ENCODE data around the gene HS3ST5. TPM values are rescaled to one million over a fixed set of nuclear protein-coding genes. Genes with fewer than 3 reads are reported as not detected.

The HS3ST5 gene
- total and polyA plus RNA-seq, 2 experiments from 2014 or later = 2.8 to 3.5 TPM

DNA sequence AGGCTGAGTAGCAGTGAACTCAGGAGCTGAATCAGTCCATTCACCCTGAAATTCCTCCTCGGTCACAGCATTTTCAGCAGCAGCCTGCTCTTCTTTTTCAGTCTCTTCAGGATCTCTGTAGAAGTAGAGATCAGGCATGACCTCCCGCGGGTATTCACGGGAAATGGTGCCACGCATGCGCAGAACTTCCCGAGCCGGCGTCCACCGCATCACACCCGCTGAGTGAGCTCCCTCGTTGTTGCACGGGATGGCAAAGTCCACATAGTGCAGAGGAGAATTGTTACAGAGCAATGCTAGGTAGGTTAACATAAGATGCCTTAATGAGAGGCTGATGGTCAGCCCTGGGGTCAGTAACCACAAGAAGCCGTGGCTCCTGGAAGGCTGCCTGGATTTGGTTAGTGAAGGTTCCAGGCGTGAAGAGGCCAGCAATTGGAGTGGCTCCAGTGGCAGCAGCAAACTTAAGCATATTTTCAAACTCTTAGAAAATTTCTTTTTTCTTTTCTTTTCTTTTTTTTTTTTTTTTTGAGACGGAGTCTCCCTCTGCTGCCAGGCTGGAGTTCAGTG, 258.4 kb downstream of the HS3ST5 start:
- Mint-ChIP-seq H3K36me3 (ENCODE audit: low read depth) (peaks cover 11% of the 10 kb centered on the region; the same call in 2 of the 3 replicates), H3K4me3 (no peak overlapping the region), H3K27ac (no peak overlapping the region), H3K9me3 (0 out of 3 replicates have a peak, but pooled peaks cover 2% of the 10 kb centered on the region), H3K27me3 (ENCODE audit: insufficient read depth, low read depth, poor library complexity) (no peaks in the 10 kb centered on the region), H3K4me1 (peaks cover 10% of the 10 kb centered on the region; the same call in 2 of the 3 replicates)
- Histone ChIP-seq H3K4me1 (ENCODE audit: insufficient read depth) (peaks cover 11% of the 10 kb centered on the region; the same call in 1 of the 2 replicates), H3K27ac (ENCODE audit: low read depth) (no peak overlapping the region), H3K9me2 (ENCODE audit: insufficient read depth) (no peaks in the 10 kb centered on the region), H3K4me3 (no peak overlapping the region), H4K20me1 (replicated peaks; ENCODE audit: insufficient read depth) (no peaks in the 10 kb centered on the region), H3K4me2 (no peak overlapping the region), H3K27me3 (ENCODE audit: insufficient read depth) (no peaks in the 10 kb centered on the region), H2AFZ (no peak overlapping the region), H3F3A (replicated peaks; ENCODE audit: low read depth) (no peaks in the 10 kb centered on the region), H3K79me2 (replicated peaks; ENCODE audit: insufficient read depth) (no peaks in the 10 kb centered on the region), H3K36me3 (ENCODE audit: insufficient read depth) (0 out of 2 replicates have a peak, but pooled peaks cover 3% of the 10 kb centered on the region)
- ATAC-seq (no peak), DNase-seq (ENCODE audit: low spot score) (no peak)
- TF ChIP-seq, protein P1, sequence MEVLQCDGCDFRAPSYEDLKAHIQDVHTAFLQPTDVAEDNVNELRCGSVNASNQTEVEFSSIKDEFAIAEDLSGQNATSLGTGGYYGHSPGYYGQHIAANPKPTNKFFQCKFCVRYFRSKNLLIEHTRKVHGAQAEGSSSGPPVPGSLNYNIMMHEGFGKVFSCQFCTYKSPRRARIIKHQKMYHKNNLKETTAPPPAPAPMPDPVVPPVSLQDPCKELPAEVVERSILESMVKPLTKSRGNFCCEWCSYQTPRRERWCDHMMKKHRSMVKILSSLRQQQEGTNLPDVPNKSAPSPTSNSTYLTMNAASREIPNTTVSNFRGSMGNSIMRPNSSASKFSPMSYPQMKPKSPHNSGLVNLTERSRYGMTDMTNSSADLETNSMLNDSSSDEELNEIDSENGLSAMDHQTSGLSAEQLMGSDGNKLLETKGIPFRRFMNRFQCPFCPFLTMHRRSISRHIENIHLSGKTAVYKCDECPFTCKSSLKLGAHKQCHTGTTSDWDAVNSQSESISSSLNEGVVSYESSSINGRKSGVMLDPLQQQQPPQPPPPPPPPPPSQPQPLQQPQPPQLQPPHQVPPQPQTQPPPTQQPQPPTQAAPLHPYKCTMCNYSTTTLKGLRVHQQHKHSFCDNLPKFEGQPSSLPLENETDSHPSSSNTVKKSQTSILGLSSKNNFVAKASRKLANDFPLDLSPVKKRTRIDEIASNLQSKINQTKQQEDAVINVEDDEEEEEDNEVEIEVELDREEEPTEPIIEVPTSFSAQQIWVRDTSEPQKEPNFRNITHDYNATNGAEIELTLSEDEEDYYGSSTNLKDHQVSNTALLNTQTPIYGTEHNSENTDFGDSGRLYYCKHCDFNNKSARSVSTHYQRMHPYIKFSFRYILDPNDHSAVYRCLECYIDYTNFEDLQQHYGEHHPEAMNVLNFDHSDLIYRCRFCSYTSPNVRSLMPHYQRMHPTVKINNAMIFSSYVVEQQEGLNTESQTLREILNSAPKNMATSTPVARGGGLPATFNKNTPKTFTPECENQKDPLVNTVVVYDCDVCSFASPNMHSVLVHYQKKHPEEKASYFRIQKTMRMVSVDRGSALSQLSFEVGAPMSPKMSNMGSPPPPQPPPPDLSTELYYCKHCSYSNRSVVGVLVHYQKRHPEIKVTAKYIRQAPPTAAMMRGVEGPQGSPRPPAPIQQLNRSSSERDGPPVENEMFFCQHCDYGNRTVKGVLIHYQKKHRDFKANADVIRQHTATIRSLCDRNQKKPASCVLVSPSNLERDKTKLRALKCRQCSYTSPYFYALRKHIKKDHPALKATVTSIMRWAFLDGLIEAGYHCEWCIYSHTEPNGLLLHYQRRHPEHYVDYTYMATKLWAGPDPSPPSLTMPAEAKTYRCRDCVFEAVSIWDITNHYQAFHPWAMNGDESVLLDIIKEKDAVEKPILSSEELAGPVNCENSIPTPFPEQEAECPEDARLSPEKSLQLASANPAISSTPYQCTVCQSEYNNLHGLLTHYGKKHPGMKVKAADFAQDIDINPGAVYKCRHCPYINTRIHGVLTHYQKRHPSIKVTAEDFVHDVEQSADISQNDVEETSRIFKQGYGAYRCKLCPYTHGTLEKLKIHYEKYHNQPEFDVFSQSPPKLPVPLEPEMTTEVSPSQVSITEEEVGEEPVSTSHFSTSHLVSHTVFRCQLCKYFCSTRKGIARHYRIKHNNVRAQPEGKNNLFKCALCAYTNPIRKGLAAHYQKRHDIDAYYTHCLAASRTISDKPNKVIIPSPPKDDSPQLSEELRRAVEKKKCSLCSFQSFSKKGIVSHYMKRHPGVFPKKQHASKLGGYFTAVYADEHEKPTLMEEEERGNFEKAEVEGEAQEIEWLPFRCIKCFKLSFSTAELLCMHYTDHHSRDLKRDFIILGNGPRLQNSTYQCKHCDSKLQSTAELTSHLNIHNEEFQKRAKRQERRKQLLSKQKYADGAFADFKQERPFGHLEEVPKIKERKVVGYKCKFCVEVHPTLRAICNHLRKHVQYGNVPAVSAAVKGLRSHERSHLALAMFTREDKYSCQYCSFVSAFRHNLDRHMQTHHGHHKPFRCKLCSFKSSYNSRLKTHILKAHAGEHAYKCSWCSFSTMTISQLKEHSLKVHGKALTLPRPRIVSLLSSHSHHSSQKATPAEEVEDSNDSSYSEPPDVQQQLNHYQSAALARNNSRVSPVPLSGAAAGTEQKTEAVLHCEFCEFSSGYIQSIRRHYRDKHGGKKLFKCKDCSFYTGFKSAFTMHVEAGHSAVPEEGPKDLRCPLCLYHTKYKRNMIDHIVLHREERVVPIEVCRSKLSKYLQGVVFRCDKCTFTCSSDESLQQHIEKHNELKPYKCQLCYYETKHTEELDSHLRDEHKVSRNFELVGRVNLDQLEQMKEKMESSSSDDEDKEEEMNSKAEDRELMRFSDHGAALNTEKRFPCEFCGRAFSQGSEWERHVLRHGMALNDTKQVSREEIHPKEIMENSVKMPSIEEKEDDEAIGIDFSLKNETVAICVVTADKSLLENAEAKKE (CRISPR knock-in tag; IDR thresholded peaks at IDR 0.05) = no peak
- TF ChIP-seq ZNF114 (CRISPR knock-in tag; IDR thresholded peaks at IDR 0.05) (no peak), NANOG (IDR thresholded peaks at IDR 0.05; ENCODE audit: borderline replicate concordance) (no peak), CREB1 (CRISPR knock-in tag; IDR thresholded peaks at IDR 0.05; ENCODE audit: low read depth) (no peak), EZH2phosphoT487 (IDR thresholded peaks at IDR 0.05; ENCODE audit: unreplicated experiment) (no peak), ZNF331 (CRISPR knock-in tag; IDR thresholded peaks at IDR 0.05; ENCODE audit: low read depth) (no peak)
- TF ChIP-seq, protein P2, sequence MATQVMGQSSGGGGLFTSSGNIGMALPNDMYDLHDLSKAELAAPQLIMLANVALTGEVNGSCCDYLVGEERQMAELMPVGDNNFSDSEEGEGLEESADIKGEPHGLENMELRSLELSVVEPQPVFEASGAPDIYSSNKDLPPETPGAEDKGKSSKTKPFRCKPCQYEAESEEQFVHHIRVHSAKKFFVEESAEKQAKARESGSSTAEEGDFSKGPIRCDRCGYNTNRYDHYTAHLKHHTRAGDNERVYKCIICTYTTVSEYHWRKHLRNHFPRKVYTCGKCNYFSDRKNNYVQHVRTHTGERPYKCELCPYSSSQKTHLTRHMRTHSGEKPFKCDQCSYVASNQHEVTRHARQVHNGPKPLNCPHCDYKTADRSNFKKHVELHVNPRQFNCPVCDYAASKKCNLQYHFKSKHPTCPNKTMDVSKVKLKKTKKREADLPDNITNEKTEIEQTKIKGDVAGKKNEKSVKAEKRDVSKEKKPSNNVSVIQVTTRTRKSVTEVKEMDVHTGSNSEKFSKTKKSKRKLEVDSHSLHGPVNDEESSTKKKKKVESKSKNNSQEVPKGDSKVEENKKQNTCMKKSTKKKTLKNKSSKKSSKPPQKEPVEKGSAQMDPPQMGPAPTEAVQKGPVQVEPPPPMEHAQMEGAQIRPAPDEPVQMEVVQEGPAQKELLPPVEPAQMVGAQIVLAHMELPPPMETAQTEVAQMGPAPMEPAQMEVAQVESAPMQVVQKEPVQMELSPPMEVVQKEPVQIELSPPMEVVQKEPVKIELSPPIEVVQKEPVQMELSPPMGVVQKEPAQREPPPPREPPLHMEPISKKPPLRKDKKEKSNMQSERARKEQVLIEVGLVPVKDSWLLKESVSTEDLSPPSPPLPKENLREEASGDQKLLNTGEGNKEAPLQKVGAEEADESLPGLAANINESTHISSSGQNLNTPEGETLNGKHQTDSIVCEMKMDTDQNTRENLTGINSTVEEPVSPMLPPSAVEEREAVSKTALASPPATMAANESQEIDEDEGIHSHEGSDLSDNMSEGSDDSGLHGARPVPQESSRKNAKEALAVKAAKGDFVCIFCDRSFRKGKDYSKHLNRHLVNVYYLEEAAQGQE (IDR thresholded peaks at IDR 0.05; ENCODE audit: unreplicated experiment) = no peak

All from GM23338 (cell line).